ENCODE data around the gene MECR. TPM values are rescaled to one million over a fixed set of nuclear protein-coding genes. Genes with fewer than 3 reads are reported as not detected.
A peak's percentile ranks its signal among the peaks of the same experiment; 100 is the strongest.

The MECR gene, protein sequence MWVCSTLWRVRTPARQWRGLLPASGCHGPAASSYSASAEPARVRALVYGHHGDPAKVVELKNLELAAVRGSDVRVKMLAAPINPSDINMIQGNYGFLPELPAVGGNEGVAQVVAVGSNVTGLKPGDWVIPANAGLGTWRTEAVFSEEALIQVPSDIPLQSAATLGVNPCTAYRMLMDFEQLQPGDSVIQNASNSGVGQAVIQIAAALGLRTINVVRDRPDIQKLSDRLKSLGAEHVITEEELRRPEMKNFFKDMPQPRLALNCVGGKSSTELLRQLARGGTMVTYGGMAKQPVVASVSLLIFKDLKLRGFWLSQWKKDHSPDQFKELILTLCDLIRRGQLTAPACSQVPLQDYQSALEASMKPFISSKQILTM
- total RNA-seq = 10 to 100 TPM in 4 of 5 donors, 1 to 10 TPM in 1; 8.9 to 47.8 (median 17.4) TPM
- 10 to 100 TPM; 16.0 to 20.1 (median 18.2) TPM for polyA plus RNA-seq
- long read RNA-seq, donor 1, partial matches to known transcripts = 0 of 1 reads
- long read RNA-seq, donor 1, other reads (novel, unspliced or antisense) = 0 of 1 reads
- long read RNA-seq, donor 2, transcript MECR-201 (10 exons, 1,353 nt) = major isoform, 6 of 6 reads
- long read RNA-seq, donor 2, partial matches to known transcripts = 0 of 6 reads
- long read RNA-seq, donor 2, other reads (novel, unspliced or antisense) = 0 of 6 reads
- long read RNA-seq, donor 3, transcript MECR-201 (10 exons, 1,353 nt) = major isoform, 5 of 5 reads
- long read RNA-seq, donor 3, partial matches to known transcripts = 0 of 5 reads
- long read RNA-seq, donor 3, other reads (novel, unspliced or antisense) = 0 of 5 reads
- long read RNA-seq, donor 4 = 0 reads
- long read RNA-seq, donor 5, partial matches to known transcripts = 0 of 4 reads
- long read RNA-seq, donor 5, other reads (novel, unspliced or antisense) = 0 of 4 reads
- long read RNA-seq, donor 6 = 0 reads
- long read RNA-seq, donor 7, transcript MECR-201 (10 exons, 1,353 nt) = major isoform, 6 of 6 reads
- long read RNA-seq, donor 7, partial matches to known transcripts = 0 of 6 reads
- long read RNA-seq, donor 7, other reads (novel, unspliced or antisense) = 0 of 6 reads
- long read RNA-seq, donor 8, partial matches to known transcripts = 0 of 4 reads
- long read RNA-seq, donor 8, other reads (novel, unspliced or antisense) = 0 of 4 reads
- long read RNA-seq, donor 9, partial matches to known transcripts = 0 of 4 reads
- long read RNA-seq, donor 9, other reads (novel, unspliced or antisense) = 0 of 4 reads
- long read RNA-seq, donor 10, partial matches to known transcripts = 0 of 1 reads
- long read RNA-seq, donor 10, other reads (novel, unspliced or antisense) = 0 of 1 reads

DNA sequence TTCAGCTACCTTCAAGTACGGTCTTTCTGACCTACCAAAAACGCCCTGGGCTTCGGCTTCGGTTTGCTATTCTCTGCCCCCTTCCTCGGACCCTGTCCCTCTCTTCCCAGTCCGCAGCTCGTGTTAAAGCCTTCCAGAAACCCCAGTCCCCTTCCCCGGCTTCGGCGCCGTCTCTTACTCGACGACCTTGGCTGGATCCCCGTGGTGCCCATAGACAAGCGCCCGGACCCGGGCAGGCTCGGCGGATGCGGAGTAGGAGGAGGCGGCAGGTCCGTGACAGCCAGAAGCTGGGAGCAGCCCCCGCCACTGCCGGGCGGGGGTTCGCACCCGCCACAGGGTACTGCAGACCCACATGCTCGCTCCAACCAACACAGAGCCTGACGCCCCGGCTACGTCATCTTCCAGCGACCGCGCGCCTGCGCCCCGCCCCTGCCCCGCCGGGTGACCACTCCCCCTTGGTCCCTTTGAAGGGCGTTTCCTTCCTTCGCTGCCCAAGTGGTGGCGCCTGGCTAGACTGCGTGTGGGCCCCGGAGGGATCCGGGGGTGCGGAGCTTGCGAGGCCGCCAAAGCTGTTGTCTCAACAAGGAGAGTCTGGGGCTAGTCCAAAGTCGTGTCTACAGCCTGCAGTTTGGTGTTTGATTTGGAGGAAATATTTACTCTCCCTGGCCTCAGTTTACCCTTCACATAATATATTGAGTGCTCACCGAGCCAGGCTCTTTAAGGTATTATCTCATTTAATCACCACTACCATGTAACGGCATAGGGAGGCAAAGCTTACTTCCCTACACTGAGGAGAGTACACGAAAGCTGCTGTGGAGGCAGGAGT is at the start of gene MECR:
MECR (minus strand) TSS at position 382 of the 826 bp plus-strand sequence; CDS start at position 354, 28 bp downstream.
- Histone ChIP-seq H3K27me3 (no peaks in the 10 kb centered on the region), H3K9me3 (no peaks in the 10 kb centered on the region), H3K4me1 (peaks cover 9 to 22% (median 20%) of the 10 kb centered on the region in 4 donors), H3K27ac (peak within 1 kb of the TSS; percentile 66 to 89 (median 82)), H3K4me3 (peak within 1 kb of the TSS; percentile 73 to 95 (median 90)), H3K36me3 (peaks cover 0 to 1% (median 0%) of the 10 kb centered on the region in 4 donors)
- 2 to 4% (median 2%) methylated on average over 33 to 52 of the region's 52 CpGs for WGBS, 5 donors
- TF ChIP-seq POLR2A (IDR thresholded peaks at IDR 0.05) (no peak), EP300 (IDR thresholded peaks at IDR 0.05) (no peak), POLR2AphosphoS5 (IDR thresholded peaks at IDR 0.05) (peak; percentile 68 to 97 (median 79))
- TF ChIP-seq, protein P1, sequence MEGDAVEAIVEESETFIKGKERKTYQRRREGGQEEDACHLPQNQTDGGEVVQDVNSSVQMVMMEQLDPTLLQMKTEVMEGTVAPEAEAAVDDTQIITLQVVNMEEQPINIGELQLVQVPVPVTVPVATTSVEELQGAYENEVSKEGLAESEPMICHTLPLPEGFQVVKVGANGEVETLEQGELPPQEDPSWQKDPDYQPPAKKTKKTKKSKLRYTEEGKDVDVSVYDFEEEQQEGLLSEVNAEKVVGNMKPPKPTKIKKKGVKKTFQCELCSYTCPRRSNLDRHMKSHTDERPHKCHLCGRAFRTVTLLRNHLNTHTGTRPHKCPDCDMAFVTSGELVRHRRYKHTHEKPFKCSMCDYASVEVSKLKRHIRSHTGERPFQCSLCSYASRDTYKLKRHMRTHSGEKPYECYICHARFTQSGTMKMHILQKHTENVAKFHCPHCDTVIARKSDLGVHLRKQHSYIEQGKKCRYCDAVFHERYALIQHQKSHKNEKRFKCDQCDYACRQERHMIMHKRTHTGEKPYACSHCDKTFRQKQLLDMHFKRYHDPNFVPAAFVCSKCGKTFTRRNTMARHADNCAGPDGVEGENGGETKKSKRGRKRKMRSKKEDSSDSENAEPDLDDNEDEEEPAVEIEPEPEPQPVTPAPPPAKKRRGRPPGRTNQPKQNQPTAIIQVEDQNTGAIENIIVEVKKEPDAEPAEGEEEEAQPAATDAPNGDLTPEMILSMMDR (IDR thresholded peaks at IDR 0.05) = no peak
- peak; percentile 95 to 98 for DNase-seq
- intact Hi-C loops (cut with DNase I; ENCODE audit: low total_unique reads) = loop anchor here (10.0 kb wide), 1 partner anchor 1474 kb away; no protein-coding TSS in a partner anchor

DNA sequence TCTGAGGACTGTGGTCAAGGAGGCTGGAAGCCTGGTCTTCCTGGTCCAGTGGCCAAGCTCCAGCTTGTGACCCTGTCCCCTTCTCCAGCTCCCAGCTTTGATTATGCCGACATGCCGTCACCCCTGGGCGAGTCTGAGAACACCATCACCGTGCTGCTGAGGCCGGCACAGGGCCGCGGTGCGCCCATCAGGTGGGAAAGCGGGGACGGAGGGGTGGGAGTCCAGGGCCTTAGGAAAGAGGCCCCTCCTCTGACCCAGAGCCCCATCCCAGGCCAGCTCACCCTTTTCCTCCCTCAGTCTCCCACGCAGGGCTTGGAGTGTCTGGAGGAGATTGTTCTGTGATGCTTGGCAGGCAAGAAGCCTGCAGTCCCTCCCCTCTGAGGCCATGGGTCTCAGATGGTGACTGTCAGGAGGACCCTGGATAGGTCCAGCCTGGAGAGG is 49.2 kb upstream of the MECR start:
- no peak for DNase-seq
- TF ChIP-seq POLR2AphosphoS5 (IDR thresholded peaks at IDR 0.05) (no peak), EP300 (IDR thresholded peaks at IDR 0.05) (no peak), POLR2A (IDR thresholded peaks at IDR 0.05) (no peak)
- TF ChIP-seq, protein P1 (IDR thresholded peaks at IDR 0.05) = no peak
- Histone ChIP-seq H3K36me3 (peaks cover 0 to 45% (median 30%) of the 10 kb centered on the region in 4 donors), H3K4me3 (no peak overlapping the region), H3K4me1 (peaks cover 0 to 7% (median 2%) of the 10 kb centered on the region in 4 donors), H3K27ac (no peak overlapping the region), H3K27me3 (no peaks in the 10 kb centered on the region), H3K9me3 (no peaks in the 10 kb centered on the region)
- 88 to 97% (median 96%) methylated on average over 10 to 11 of the region's 11 CpGs for WGBS, 5 donors
- intact Hi-C loops (cut with DNase I; ENCODE audit: low total_unique reads) = no loop called here

DNA sequence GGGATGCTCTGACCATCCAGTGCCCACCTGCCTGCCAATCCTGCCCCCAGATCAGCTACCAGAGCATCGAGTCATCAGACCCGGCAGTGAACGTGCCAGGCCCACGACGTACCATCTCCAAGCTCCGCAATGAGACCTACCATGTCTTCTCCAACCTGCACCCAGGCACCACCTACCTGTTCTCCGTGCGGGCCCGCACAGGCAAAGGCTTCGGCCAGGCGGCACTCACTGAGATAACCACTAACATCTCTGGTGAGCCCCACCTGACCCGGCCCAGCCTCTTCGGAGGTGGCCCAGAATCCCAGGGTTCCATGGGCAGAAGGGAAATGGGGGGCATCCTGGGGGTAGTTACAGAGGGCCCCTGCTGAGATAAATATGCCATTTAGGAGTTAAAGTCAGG is 48.7 kb upstream of the MECR start:
- no peak overlapping the region for H3K4me3 ChIP-seq
- WGBS, 5 donors = 88 to 96% (median 95%) methylated on average over 8 to 13 of the region's 13 CpGs
- no peaks in the 10 kb centered on the region for H3K27me3 ChIP-seq
- H3K27ac ChIP-seq = no peak overlapping the region
- H3K9me3 ChIP-seq = no peaks in the 10 kb centered on the region
- DNase-seq = no peak
- TF ChIP-seq EP300 (IDR thresholded peaks at IDR 0.05) (no peak), POLR2A (IDR thresholded peaks at IDR 0.05) (no peak), POLR2AphosphoS5 (IDR thresholded peaks at IDR 0.05) (no peak)
- TF ChIP-seq, protein P1 (IDR thresholded peaks at IDR 0.05) = no peak
- H3K4me1 ChIP-seq = peaks cover 0 to 7% (median 2%) of the 10 kb centered on the region in 4 donors
- intact Hi-C loops (cut with DNase I; ENCODE audit: low total_unique reads) = no loop called here
- H3K36me3 ChIP-seq = peaks cover 0 to 47% (median 30%) of the 10 kb centered on the region in 4 donors
